ENCODE measurements around the gene RPRD1B.

RPRD1B gene

GRCh38 chr20:38108986-38109541 lies 75.5 kb downstream of the RPRD1B start:
- DNase-seq, result no peak

DNA sequence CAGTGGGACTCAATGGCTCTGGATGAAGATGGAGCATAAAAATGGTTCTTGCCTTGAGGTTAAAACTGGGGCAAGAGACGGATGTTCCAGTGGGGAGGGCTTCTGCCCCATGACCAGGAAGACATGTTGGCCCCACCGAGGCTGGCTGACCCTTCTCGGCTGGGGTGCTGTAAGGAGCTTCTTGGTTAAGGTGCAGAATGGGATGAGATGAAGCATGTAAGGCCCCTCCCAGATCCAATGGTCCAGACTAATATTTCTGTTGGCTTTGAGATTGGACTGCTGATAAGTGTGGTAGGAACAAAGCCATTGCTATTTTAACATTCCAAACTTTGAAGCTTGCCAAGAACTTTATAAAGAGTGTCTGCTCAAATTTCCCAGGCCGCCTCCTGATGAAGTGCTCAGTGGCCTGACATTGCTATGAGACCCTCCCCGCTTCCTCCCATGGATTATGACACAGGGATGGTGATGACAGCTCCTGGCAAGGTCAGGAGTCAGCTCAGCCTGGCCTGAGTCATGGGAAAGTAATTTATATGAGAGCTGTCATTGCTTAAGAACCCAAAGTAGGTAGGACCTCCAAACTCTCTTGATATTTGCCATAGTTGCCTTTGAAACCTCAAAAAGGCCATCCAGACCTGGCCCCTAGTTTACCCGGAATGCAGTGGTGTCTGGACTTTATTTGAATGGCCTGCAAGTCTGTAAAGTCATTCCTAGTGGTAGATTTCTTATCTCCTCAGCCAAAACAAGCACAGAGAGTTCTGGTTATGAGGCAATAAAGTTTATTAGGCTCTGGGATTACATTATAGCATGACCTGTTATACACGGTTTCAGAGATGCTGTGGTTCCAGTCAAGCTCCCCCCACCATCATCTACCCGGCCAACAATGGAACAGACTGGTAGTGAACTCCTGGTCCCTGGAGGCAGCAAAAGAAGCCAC lies 76.3 kb downstream of the RPRD1B start:
- DNase-seq, result no peak

GRCh38 chr20:38110525-38111178 lies 77.1 kb downstream of the RPRD1B start:
- no peak for DNase-seq

- no peak for DNase-seq
These were observed 78.1 kb downstream of the RPRD1B start for GRCh38 chr20:38111366-38112232.

DNA sequence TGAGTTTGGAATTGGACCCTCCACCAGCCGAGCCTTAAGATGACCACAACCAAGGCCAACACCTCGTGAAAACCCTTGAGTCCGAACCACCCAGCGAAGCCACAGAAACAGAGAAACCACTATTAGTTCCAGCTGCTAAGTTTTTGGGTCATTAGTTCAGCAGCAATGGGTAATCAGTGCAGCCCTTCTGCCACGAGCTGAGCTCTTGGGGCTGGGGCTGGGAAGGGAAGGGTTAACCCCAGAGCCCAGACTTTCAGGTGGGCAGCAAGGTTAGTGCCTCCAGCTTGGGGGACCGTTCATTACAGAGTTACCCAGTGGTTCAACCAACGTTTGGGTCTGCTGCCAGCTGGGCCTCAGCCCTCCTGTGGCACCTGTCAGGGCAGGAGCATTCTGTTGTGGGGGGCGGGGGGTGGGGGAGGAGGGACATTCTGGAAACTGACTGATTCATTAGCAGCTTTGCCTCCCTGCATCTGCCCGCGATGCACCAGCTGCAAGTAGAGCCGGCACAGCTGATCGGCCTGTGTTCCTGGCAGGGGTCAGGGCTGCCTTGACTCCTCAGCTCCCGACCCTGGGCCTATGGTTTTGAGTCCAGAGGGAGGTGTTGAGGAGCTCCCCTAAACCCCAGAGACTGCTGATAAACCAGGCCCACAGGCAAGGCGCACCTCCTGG lies 78.8 kb downstream of the RPRD1B start:
- DNase-seq, result no peak

DNA sequence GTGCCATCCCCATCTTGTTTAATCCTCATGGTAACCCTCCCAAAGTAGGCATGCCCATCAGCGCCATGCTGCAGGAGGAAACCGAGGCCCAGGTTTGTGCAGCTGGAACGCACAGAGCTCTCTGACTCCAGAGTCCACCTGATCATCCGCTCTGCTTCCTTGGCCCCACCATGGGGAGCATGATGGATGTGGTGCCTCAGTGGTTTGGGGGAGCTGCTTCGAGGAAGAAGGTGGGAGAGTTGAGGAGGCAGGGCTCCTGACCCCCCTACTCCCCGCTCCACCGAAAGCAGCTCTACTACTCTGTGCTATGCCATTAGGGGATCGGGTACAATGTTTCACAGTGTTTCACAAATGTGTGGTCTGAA lies 79.4 kb downstream of the RPRD1B start:
- no peak for DNase-seq

GRCh38 chr20:38113401-38114325 lies 80.1 kb downstream of the RPRD1B start:
- DNase-seq, result no peak

DNA sequence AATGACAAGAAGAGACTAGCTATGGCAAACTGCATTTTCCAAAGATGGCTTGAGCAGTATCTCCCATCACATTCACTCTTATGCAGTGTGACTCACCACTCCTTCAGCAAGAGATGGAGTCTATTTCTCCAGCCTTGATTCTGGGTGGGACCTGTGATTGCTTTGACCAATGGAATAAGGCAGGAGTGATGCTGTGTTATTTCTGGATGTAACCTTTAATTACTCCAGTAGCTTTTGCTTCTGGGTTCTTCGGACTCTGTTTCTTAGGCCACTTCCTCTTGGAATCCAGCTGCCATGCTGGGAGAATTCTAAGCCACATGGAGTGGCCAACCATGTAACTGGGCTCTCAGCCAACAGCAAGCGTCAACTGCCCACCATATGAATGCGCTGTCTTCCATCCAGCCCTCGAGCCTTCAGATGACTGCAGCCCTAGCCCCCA lies 80.8 kb downstream of the RPRD1B start:
- DNase-seq, result no peak

GRCh38 chr20:38115205-38115604 lies 81.7 kb downstream of the RPRD1B start:
- no peak for DNase-seq

DNA sequence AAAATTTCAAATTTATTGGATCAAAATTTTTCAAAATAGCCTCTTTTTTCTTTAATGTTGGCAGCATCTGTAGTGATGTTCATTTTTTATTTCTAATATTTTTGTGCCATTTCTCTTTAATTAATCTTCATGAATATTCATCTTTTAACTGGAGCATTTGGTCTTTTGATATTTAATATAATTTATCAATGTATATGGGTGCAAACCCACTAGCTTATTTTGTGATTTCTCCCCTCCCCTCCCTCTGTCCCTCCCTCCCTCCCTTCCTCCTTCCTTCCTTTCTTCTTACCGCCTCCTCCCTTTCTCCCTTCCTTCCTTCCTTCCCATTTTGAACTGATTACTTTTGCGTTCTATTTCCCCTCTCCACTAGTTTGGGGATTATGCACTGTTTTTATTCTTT lies 82.3 kb downstream of the RPRD1B start:
- no peak for DNase-seq

GRCh38 chr20:38116409-38117165 lies 83.0 kb downstream of the RPRD1B start:
- DNase-seq, result no peak

GRCh38 chr20:38117205-38117604 lies 83.7 kb downstream of the RPRD1B start:
- DNase-seq, result no peak

- DNase-seq, result no peak
These were observed 84.1 kb downstream of the RPRD1B start for GRCh38 chr20:38117635-38118034.

DNA sequence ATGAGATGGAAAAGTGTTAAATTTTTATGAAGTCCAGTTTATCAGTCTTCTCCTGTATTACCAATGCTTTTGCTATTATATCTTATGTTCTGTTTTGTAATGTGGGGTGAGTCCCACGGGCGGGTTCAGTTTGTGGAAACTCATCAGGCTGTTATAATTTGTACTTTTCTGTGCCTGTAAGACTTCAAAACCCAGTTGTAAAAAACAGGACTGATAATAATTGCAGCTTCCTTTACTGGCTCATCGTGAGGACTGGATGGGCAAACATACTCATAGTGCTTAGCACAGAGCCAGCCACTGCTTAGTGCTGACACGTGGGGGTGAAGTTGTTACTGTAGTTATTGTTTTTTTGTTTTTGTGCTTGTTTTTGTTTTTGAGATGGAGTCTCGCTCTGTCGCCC lies 85.9 kb downstream of the RPRD1B start:
- DNase-seq, result no peak

DNA sequence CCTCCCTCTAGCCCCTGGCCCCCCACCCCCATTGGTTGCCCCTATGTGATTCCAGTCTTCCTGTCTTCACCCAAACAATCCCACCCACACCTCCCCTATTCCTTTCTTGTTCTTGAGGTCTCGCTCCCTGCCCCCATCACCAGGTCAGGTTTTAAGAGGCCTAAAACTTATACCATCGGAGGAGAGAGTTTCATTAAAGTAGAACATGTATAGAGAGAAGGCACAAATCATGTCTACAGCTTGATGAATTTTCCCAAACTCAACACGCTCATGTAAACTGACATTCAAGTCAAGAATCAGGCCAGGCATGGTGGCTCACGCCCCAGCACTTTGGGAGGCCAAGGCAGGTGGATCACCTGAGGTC lies 87.1 kb downstream of the RPRD1B start:
- DNase-seq, result no peak

DNA sequence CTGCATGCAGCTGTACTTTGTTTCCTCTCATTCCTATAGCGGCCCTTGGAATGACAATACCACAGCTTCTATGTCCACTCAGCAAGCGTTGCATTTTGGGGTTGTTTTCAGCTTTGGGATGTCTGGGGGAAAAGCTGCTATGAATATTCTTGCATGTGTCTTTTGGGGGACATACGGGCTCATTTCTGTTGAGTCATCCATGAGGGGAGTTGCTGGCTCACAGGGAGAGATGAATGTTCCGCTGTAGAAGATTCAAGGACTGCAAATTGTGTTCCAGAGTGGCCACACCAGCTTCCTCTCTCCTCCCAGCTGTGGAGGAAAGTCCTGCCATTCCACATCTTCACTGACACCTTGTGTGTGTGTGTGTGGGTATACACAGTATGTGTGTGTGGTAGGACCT lies 88.2 kb downstream of the RPRD1B start:
- no peak for DNase-seq

GRCh38 chr20:38123021-38123587 lies 89.6 kb downstream of the RPRD1B start:
- no peak for DNase-seq

- DNase-seq, result no peak
These were observed 91.9 kb downstream of the RPRD1B start for GRCh38 chr20:38125157-38126056.

Measured in activated CD4-positive, alpha-beta T cell treated with anti-CD3 and anti-CD28 coated beads, Interleukin-2, amount 50 U/mL, for 4 hours (primary cell).